GM12878 (cell line): ENCODE results near the gene OIT3. TPM values are rescaled to one million over a fixed set of nuclear protein-coding genes. Genes with fewer than 3 reads are reported as not detected.

Source experiments
- ATAC-seq: fragments of 200-7000 bp; cut with Tn5 transposase; 3 replicates; pipeline ENCODE4 v1.9.1; 2020; ENCODE audit warnings: mild to moderate bottlenecking, moderate library complexity
- BruUV-seq: library from RNA; stranded (reverse); fragments of 400-500 nt; replicated peaks from 2 replicates; lab custom pipeline; 2021; lab: Mats Ljungman, UMichigan
- CTCF ChIA-PET: fragments of 300-600 bp; sonication (Branson Sonifier 250); formaldehyde crosslinking; extraction: SDS; loops from one replicate; lab custom pipeline; 2021; ENCODE audit warnings: inconsistent platforms; lab: Yijun Ruan, JAX
- POLR2A ChIA-PET: fragments of 350-600 bp; formaldehyde crosslinking; extraction: SDS; loops from one replicate; lab custom pipeline; 2021; ENCODE audit warnings: inconsistent platforms; lab: Charles Lee
- RAD21 ChIA-PET: fragments of 300-600 bp; sonication (Branson Sonifier 250); formaldehyde crosslinking; loops from one replicate; lab custom pipeline; 2023; ENCODE audit warnings: antibody characterized with exemption; ENCODE audit not compliant: unreplicated experiment; lab: Charles Lee
- SMC1A ChIA-PET: fragments of 300-600 bp; sonication (Branson Sonifier 250); formaldehyde crosslinking; loops from one replicate; lab custom pipeline; 2023; ENCODE audit not compliant: unreplicated experiment, uncharacterized antibody; lab: Charles Lee
- DNase-seq: peaks from one replicate; pipeline ENCODE4 v3.0.0-alpha.2; 2011; ENCODE audit warnings: low read depth, low spot score
- FAIRE-seq: peaks from 3 replicates; lab custom pipeline; 2011; peaks lifted over from hg19 to GRCh38; lab: Jason Lieb, UNC
- H2AFZ ChIP-seq: 2 replicates; pipeline ENCODE4 v1.6.0; 2011; ENCODE audit warnings: low read depth, low read length, control low read depth; ENCODE audit not compliant: control insufficient read depth
- H3K27ac ChIP-seq: 2 replicates; pipeline ENCODE4 v1.5.1; 2011; ENCODE audit warnings: control low read depth; ENCODE audit not compliant: control insufficient read depth, insufficient read depth
- H3K27me3 ChIP-seq, 2 experiments: replicated peaks in 1 of 2; 2 replicates each; pipeline versions ENCODE4 v1.6.0 to v1.6.1; 2011; ENCODE audit warnings: low read length in 1 of 2; ENCODE audit not compliant: control insufficient read depth in 2 of 2, insufficient read depth in 2 of 2
- H3K36me3 ChIP-seq, 2 experiments: 2 replicates each; pipeline ENCODE4 v1.5.1; 2011; ENCODE audit warnings: low read length in 1 of 2; ENCODE audit not compliant: control insufficient read depth in 2 of 2, insufficient read depth in 2 of 2
- H3K4me1 ChIP-seq: 2 replicates; pipeline ENCODE4 v1.6.1; 2011; ENCODE audit warnings: mild to moderate bottlenecking, low read length, moderate library complexity, mixed read lengths; ENCODE audit not compliant: control insufficient read depth, insufficient read depth
- H3K4me2 ChIP-seq: 2 replicates; pipeline ENCODE4 v1.6.0; 2011; ENCODE audit warnings: control low read depth; ENCODE audit not compliant: control insufficient read depth, insufficient read depth
- H3K4me3 ChIP-seq: fragments of 200-600 bp; sonication (generic); 2 replicates; pipeline ENCODE4 v1.5.1; 2016
- H3K79me2 ChIP-seq: 2 replicates; pipeline ENCODE4 v1.6.0; 2011; ENCODE audit warnings: low read length; ENCODE audit not compliant: control insufficient read depth, insufficient read depth
- H3K9ac ChIP-seq: 2 replicates; pipeline ENCODE4 v1.8.0; 2011; ENCODE audit warnings: low read length, control low read depth, mixed read lengths; ENCODE audit not compliant: control insufficient read depth, insufficient read depth
- H3K9me3 ChIP-seq: replicated peaks from 3 replicates; pipeline ENCODE4 v1.5.1; 2011; ENCODE audit warnings: mild to moderate bottlenecking, low read length; ENCODE audit not compliant: control insufficient read depth, insufficient read depth
- H4K20me1 ChIP-seq: 2 replicates; pipeline ENCODE4 v1.6.0; 2011; ENCODE audit not compliant: control insufficient read depth, insufficient read depth
- ATF2 ChIP-seq: IDR thresholded peaks from 2 replicates; pipeline ENCODE4 v1.6.1; 2012; ENCODE audit warnings: low read length, inconsistent platforms
- CEBPB ChIP-seq, 2 experiments: fragments of 150-350 bp in 1 of 2; IDR thresholded peaks; 2 replicates each; pipeline ENCODE4 v1.6.1; 2012 to 2014; ENCODE audit warnings: low read depth in 2 of 2, low read length in 2 of 2, borderline replicate concordance in 1 of 2, inconsistent platforms in 1 of 2
- CREB1 ChIP-seq: IDR thresholded peaks from 2 replicates; pipeline ENCODE4 v1.6.1; 2012; ENCODE audit warnings: low read depth, mild to moderate bottlenecking, inconsistent platforms
- DPF2 ChIP-seq: fragments of 450-650 bp; IDR thresholded peaks from 2 replicates; pipeline ENCODE4 v1.6.1; 2017; ENCODE audit warnings: mild to moderate bottlenecking
- KDM1A ChIP-seq: fragments of 200-600 bp; sonication (generic); IDR thresholded peaks from 2 replicates; pipeline ENCODE4 v1.6.1; 2016; ENCODE audit warnings: borderline replicate concordance
- MYB ChIP-seq: fragments of 150-350 bp; IDR thresholded peaks from 2 replicates; pipeline ENCODE4 v1.6.1; 2014; ENCODE audit warnings: mild to moderate bottlenecking, low read depth, low read length, borderline replicate concordance
- MYC ChIP-seq: IDR thresholded peaks from 2 replicates; pipeline ENCODE4 v1.6.1; 2011; ENCODE audit warnings: mild to moderate bottlenecking, low read length, moderate library complexity, inconsistent platforms; ENCODE audit not compliant: insufficient read depth, insufficient replicate concordance, insufficient read length, severe bottlenecking
- NRF1 ChIP-seq: conservative IDR thresholded peaks from 2 replicates; pipeline ENCODE4 v1.6.1; 2011; ENCODE audit warnings: mild to moderate bottlenecking, low read depth, low read length, improper control_type of control experiment
- PKNOX1 ChIP-seq: fragments of 450-650 bp; IDR thresholded peaks from 2 replicates; pipeline ENCODE4 v1.6.1; 2016; ENCODE audit warnings: mild to moderate bottlenecking
- POLR2A ChIP-seq: IDR thresholded peaks from 2 replicates; pipeline ENCODE4 v1.6.1; 2011; ENCODE audit warnings: low read depth, mild to moderate bottlenecking, low read length
- POU2F2 ChIP-seq: IDR thresholded peaks from 3 replicates; pipeline ENCODE4 v1.6.1; 2011; ENCODE audit warnings: low read depth, mild to moderate bottlenecking, low read length, borderline replicate concordance
- RELA ChIP-seq: fragments of 450-650 bp; IDR thresholded peaks from 2 replicates; pipeline ENCODE4 v1.8.0; 2014; ENCODE audit warnings: borderline replicate concordance; ENCODE audit not compliant: partially characterized antibody
- SMAD5 ChIP-seq: IDR thresholded peaks from 2 replicates; pipeline ENCODE4 v1.6.1; 2016; ENCODE audit warnings: antibody characterized with exemption, low read depth
- SPI1 ChIP-seq: IDR thresholded peaks from 2 replicates; pipeline ENCODE4 v1.6.1; 2011; ENCODE audit warnings: low read depth, mild to moderate bottlenecking, low read length, moderate library complexity, borderline replicate concordance; ENCODE audit not compliant: insufficient read depth
- TBL1XR1 ChIP-seq: IDR thresholded peaks from 2 replicates; pipeline ENCODE4 v1.6.1; 2012; ENCODE audit warnings: low read depth, low read length, improper control_type of control experiment
- YBX1 ChIP-seq: fragments of 450-650 bp; IDR thresholded peaks from 2 replicates; pipeline ENCODE4 v1.6.1; 2016; ENCODE audit warnings: antibody characterized with exemption
- ZBTB11 ChIP-seq: fragments of 450-650 bp; formaldehyde crosslinking; IDR thresholded peaks from 2 replicates; pipeline ENCODE4 v1.5.0; 2022; ENCODE audit warnings: mild to moderate bottlenecking, missing genetic modification characterization
- WGBS: methylation state at CpG from one replicate; pipeline ENCODE4 v1.1.6; 2016; ENCODE audit warnings: low lambda C conversion rate; ENCODE audit not compliant: insufficient replicate concordance, insufficient coverage; ENCODE audit errors: missing lambda C conversion rate; 5-methylcytosine and 5-hydroxymethylcytosine counted together
- in situ Hi-C: fragments of 300-500 bp; cut with MboI; formaldehyde crosslinking; loops from 9 replicates; pipeline ENCODE4 v1.14.3; 2018; ENCODE audit warnings: mixed read lengths
- intact Hi-C: fragments of 100-400 bp; cut with micrococcal nuclease; formaldehyde crosslinking; loops from one replicate; pipeline ENCODE4 v1.14.2; 2022; ENCODE audit not compliant: unreplicated experiment
- polyA plus RNA-seq, 11 experiments: library from polyadenylated mRNA; depleted of rRNA in 4 of 11; unstranded in 6 of 11; stranded (reverse) in 5 of 11; fragments of >200 nt; fragmentation: Nextera tagmentation in 4 of 11; fragmentation: Illumina TruSeq in 1 of 11; extraction: Ambion mirVana in 4 of 11; extraction: Trizol in 1 of 11; gene quantifications; 1 replicate in 1 of 11; 2 replicates in 10 of 11; pipeline versions ENCODE4 v1.2.1 to v1.2.3, GENCODE V29; 2011 to 2016; ENCODE audit warnings: inconsistent platforms in 2 of 11, missing spikeins in 2 of 11, low read depth in 1 of 11
- total RNA-seq, 4 experiments: library from RNA; depleted of rRNA in 3 of 4; stranded (reverse); fragments of >200 nt in 3 of 4; fragmentation: Illumina TruSeq in 1 of 4; extraction: Trizol in 1 of 4; gene quantifications; 2 replicates each; pipeline versions ENCODE4 v1.2.1 to v1.2.3, GENCODE V29; 2013 to 2021

The OIT3 gene
- total and polyA plus RNA-seq, 10 of the 15 experiments (the other 5 are each of a cell fraction or from before 2014, with no cell fraction given) = not detected

GRCh38 chr10:72852508-72852907, 41.0 kb upstream of the OIT3 start:
- Histone ChIP-seq H3K79me2 (no peaks in the 10 kb centered on the region), H4K20me1 (no peaks in the 10 kb centered on the region), H3K4me2 (no peak overlapping the region), H3K9me3 (no peaks in the 10 kb centered on the region; the same call in 2 of the 3 replicates), H3K27ac (no peak overlapping the region), H3K4me1 (no peaks in the 10 kb centered on the region), H3K36me3 (no peaks in the 10 kb centered on the region), H2AFZ (no peak overlapping the region)
- DNase-seq (no peak), ATAC-seq (no peak), FAIRE-seq (no peak)
- WGBS = 100% methylated on average over 2 of the region's 2 CpGs
- intact Hi-C loops = no loop called here
- no TSS peak for BruUV-seq
- in situ Hi-C loops = no loop called here
- POLR2A ChIA-PET = interaction anchor here (0.5 kb wide), 1 partner anchor 168 kb away, joined by 3 read pairs; no protein-coding TSS in a partner anchor
- CTCF ChIA-PET = no interaction called here
- SMC1A ChIA-PET = interaction anchor here (1.1 kb wide), 1 partner anchor 17 kb away, joined by 4 read pairs; no protein-coding TSS in a partner anchor
- TF ChIP-seq SPI1 (no peak), SMAD5 (no peak), POU2F2 (no peak), ZBTB11 (CRISPR knock-in tag) (no peak), RELA (no peak), YBX1 (no peak), POLR2A (no peak), KDM1A (no peak), ATF2 (no peak), CEBPB (IDR thresholded peaks at IDR 0.05; ENCODE audit: borderline replicate concordance in 1 of 2, low read depth in 2 of 2, low read length in 2 of 2) (no peak), NRF1 (no peak), PKNOX1 (no peak), DPF2 (no peak), MYB (no peak), TBL1XR1 (no peak), MYC (no peak), CREB1 (no peak)
- TF ChIP-seq, all 136 proteins: peak for 0
- H3K27me3 ChIP-seq = no peaks in the 10 kb centered on the region
- H3K9ac ChIP-seq = no peak overlapping the region
- RAD21 ChIA-PET = no interaction called here
- no peak overlapping the region for H3K4me3 ChIP-seq
